ENCODE results near the gene NAALADL2.

DNA sequence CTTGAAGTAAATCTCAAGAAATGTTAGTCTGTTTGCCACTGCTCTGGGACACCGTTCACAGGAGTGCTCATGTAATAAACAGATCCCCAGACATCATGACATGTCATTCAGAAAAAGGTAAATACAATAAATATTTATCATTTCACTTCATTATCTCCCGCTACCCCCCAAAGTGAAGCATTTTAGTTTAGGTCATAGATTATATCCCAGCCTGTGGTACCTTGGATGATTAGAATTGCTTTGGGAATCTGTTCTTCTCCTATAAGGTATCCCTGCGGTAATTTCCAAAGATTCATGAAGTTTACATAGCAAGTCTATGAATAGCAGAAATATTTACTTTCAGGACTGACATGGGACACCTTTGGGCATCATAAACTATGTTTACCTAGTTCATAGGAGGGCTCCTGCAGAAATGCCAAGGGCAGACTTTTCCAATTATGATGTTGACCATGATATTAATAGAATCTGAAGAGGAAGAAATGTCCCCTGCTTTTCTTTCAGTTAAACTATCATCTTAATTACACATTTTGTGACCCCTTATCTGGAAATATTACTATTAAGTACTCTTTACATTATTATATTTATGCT, 268.0 kb downstream of the NAALADL2 start:
- TF ChIP-seq ZNF134 (CRISPR knock-in tag; conservative IDR thresholded peaks at IDR 0.05) (no peak), E2F4 (CRISPR knock-in tag; IDR thresholded peaks at IDR 0.05; ENCODE audit: low read depth) (no peak), DNMT1 (IDR thresholded peaks at IDR 0.05) (no peak), DPF2 (IDR thresholded peaks at IDR 0.05) (no peak), MTA3 (IDR thresholded peaks at IDR 0.05; ENCODE audit: borderline replicate concordance) (no peak), HDAC2 (IDR thresholded peaks at IDR 0.05) (no peak), E4F1 (CRISPR knock-in tag; IDR thresholded peaks at IDR 0.05; ENCODE audit: borderline replicate concordance) (no peak)
- TF ChIP-seq, protein P1, sequence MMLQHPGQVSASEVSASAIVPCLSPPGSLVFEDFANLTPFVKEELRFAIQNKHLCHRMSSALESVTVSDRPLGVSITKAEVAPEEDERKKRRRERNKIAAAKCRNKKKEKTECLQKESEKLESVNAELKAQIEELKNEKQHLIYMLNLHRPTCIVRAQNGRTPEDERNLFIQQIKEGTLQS (IDR thresholded peaks at IDR 0.05) = no peak
- TF ChIP-seq, protein P1 (CRISPR knock-in tag; conservative IDR thresholded peaks at IDR 0.05) = no peak
- TF ChIP-seq, protein P2, sequence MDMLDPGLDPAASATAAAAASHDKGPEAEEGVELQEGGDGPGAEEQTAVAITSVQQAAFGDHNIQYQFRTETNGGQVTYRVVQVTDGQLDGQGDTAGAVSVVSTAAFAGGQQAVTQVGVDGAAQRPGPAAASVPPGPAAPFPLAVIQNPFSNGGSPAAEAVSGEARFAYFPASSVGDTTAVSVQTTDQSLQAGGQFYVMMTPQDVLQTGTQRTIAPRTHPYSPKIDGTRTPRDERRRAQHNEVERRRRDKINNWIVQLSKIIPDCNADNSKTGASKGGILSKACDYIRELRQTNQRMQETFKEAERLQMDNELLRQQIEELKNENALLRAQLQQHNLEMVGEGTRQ (CRISPR knock-in tag; IDR thresholded peaks at IDR 0.05) = no peak
